Endothelial cell of umbilical vein (primary cell): ENCODE results near the gene DLGAP4. TPM values are rescaled to one million over a fixed set of nuclear protein-coding genes. Genes with fewer than 3 reads are reported as not detected.

ENCODE experiments used
- BruUV-seq: library from RNA; stranded (reverse); fragments of 400-500 nt; replicated peaks from 2 replicates; lab custom pipeline; 2021; lab: Mats Ljungman, UMichigan
- CTCF ChIA-PET: fragments of 300-600, 350-600 bp; sonication (Branson Sonifier 250); formaldehyde crosslinking; loops from one replicate; lab custom pipeline; 2021; ENCODE audit warnings: antibody characterized with exemption, inconsistent platforms; lab: Charles Lee
- POLR2A ChIA-PET: fragments of 300-600, 350-600 bp; sonication (Branson Sonifier 250); formaldehyde crosslinking; loops from one replicate; lab custom pipeline; 2021; ENCODE audit warnings: antibody characterized with exemption, inconsistent platforms; lab: Charles Lee
- DNase-seq: peaks from one replicate; pipeline ENCODE4 v3.0.0-alpha.2; 2011; ENCODE audit warnings: low read depth, low spot score
- FAIRE-seq: peaks from 2 replicates; lab custom pipeline; 2011; peaks lifted over from hg19 to GRCh38; lab: Jason Lieb, UNC
- H2AFZ ChIP-seq: 2 replicates; pipeline ENCODE4 v1.6.0; 2012; ENCODE audit warnings: low read depth, low read length, control low read depth, inconsistent platforms
- H3K27ac ChIP-seq: 2 replicates; pipeline ENCODE4 v1.5.1; 2011; ENCODE audit warnings: low read depth, mild to moderate bottlenecking, control low read depth, low read length, moderate library complexity; ENCODE audit not compliant: insufficient read depth
- H3K27me3 ChIP-seq, 2 experiments: 2 replicates each; pipeline versions ENCODE4 v1.6.0 to v1.6.1; 2011; ENCODE audit warnings: low read length in 2 of 2, mixed read lengths in 1 of 2; ENCODE audit not compliant: control insufficient read depth in 2 of 2, insufficient read depth in 2 of 2
- H3K36me3 ChIP-seq, 2 experiments: 2 replicates in 1 of 2; 3 replicates in 1 of 2; pipeline ENCODE4 v1.5.1; 2011; ENCODE audit warnings: low read length in 2 of 2, mild to moderate bottlenecking in 1 of 2, moderate library complexity in 1 of 2; ENCODE audit not compliant: control insufficient read depth in 2 of 2, insufficient read depth in 2 of 2; ENCODE audit errors: extremely low read depth in 1 of 2
- H3K4me1 ChIP-seq: 3 replicates; pipeline ENCODE4 v1.5.1; 2011; ENCODE audit warnings: mild to moderate bottlenecking, low read length; ENCODE audit not compliant: control insufficient read depth, insufficient read depth; ENCODE audit errors: extremely low read depth
- H3K4me2 ChIP-seq: 2 replicates; pipeline ENCODE4 v1.6.1; 2011; ENCODE audit warnings: low read length, control low read depth, mixed read lengths; ENCODE audit not compliant: insufficient read depth
- H3K4me3 ChIP-seq, 3 experiments: fragments of 200-600 bp in 1 of 3; sonication (generic), shearing (Covaris generic) in 1 of 3; replicated peaks in 1 of 3; 2 replicates each; pipeline ENCODE4 v1.5.1; 2011 to 2016; ENCODE audit warnings: control low read depth in 3 of 3, low read length in 3 of 3, mild to moderate bottlenecking in 2 of 3, inconsistent platforms in 1 of 3, low read depth in 1 of 3, moderate library complexity in 1 of 3; ENCODE audit not compliant: insufficient read depth in 1 of 3
- H3K79me2 ChIP-seq: 2 replicates; pipeline ENCODE4 v1.6.0; 2012; ENCODE audit warnings: low read length, inconsistent platforms; ENCODE audit not compliant: control insufficient read depth, insufficient read depth
- H3K9ac ChIP-seq: replicated peaks from 2 replicates; pipeline ENCODE3; 2011; ENCODE audit warnings: low read length, control low read depth; ENCODE audit not compliant: insufficient read depth; ENCODE audit errors: extremely low read depth
- H3K9me1 ChIP-seq: replicated peaks from 3 replicates; pipeline ENCODE4 v1.6.0; 2011; ENCODE audit warnings: mild to moderate bottlenecking, low read length; ENCODE audit not compliant: control insufficient read depth, insufficient read depth; ENCODE audit errors: extremely low read depth
- H3K9me3 ChIP-seq: replicated peaks from 2 replicates; pipeline ENCODE4 v1.5.1; 2012; ENCODE audit warnings: low read length, inconsistent platforms; ENCODE audit not compliant: control insufficient read depth, insufficient read depth
- H4K20me1 ChIP-seq: replicated peaks from 2 replicates; pipeline ENCODE3; 2011; ENCODE audit warnings: mild to moderate bottlenecking, low read length; ENCODE audit not compliant: control insufficient read depth, insufficient read depth; ENCODE audit errors: extremely low read depth
- EZH2 ChIP-seq: IDR thresholded peaks from 2 replicates; pipeline ENCODE4 v1.6.1; 2012; ENCODE audit warnings: borderline replicate concordance, low read depth, mild to moderate bottlenecking, moderate library complexity, low read length, inconsistent platforms; ENCODE audit not compliant: severe bottlenecking
- FOS ChIP-seq: IDR thresholded peaks from 2 replicates; pipeline ENCODE4 v1.6.1; 2011; ENCODE audit warnings: mild to moderate bottlenecking, low read length, moderate library complexity, borderline replicate concordance; ENCODE audit not compliant: insufficient read depth
- GATA2 ChIP-seq: IDR thresholded peaks from 2 replicates; pipeline ENCODE4 v1.7.0; 2011; ENCODE audit warnings: low read depth, mild to moderate bottlenecking, moderate library complexity, mixed read lengths, low read length; ENCODE audit not compliant: insufficient read length, insufficient read depth
- JUN ChIP-seq: IDR thresholded peaks from 2 replicates; pipeline ENCODE4 v1.6.1; 2011; ENCODE audit warnings: borderline replicate concordance, low read depth; ENCODE audit not compliant: insufficient read length, insufficient read depth
- MYC ChIP-seq: IDR thresholded peaks from one replicate; pipeline ENCODE4 v1.6.1; 2011; ENCODE audit warnings: mild to moderate bottlenecking, low read depth, low read length
- POLR2A ChIP-seq: IDR thresholded peaks from 2 replicates; pipeline ENCODE4 v1.6.1; 2012; ENCODE audit warnings: low read depth, mild to moderate bottlenecking, control low read depth, low read length
- POLR2AphosphoS5 ChIP-seq: IDR thresholded peaks from 2 replicates; pipeline ENCODE4 v1.6.1; 2012; ENCODE audit warnings: low read depth, mild to moderate bottlenecking, control low read depth, low read length, moderate library complexity; ENCODE audit not compliant: insufficient read depth
- dilution Hi-C: fragments of 300-500 bp; cut with MboI; formaldehyde crosslinking; loops from one replicate; pipeline ENCODE4 v1.15.0; 2019; ENCODE audit warnings: low sequenced_read_pairs; ENCODE audit not compliant: extremely low pct_ligation_motif_present
- intact Hi-C: fragments of 100-400 bp; cut with micrococcal nuclease; formaldehyde crosslinking; loops from one replicate; pipeline ENCODE4 v1.10.0; 2022
- polyA plus RNA-seq, 4 experiments: library from polyadenylated mRNA; depleted of rRNA in 3 of 4; stranded (reverse) in 3 of 4; unstranded in 1 of 4; fragments of >200 nt; gene quantifications; 2 replicates each; pipeline versions ENCODE4 v1.2.1 to v1.2.3, GENCODE V29; 2011 to 2012; ENCODE audit warnings: missing spikeins in 1 of 4
- total RNA-seq: library from RNA; stranded (reverse); gene quantifications from 2 replicates; pipeline ENCODE4 v1.2.3, GENCODE V29; 2021
- TF ChIP-seq, protein P1 (sequence below), 2 donors: IDR thresholded peaks; 1 replicate in 1 of 2; 2 replicates in 1 of 2; pipeline ENCODE4 v1.5.1; 2011; ENCODE audit warnings: low read length in 2 of 2, mild to moderate bottlenecking in 2 of 2, moderate library complexity in 2 of 2, control low read depth in 1 of 2, inconsistent platforms in 1 of 2, low read depth in 1 of 2; ENCODE audit not compliant: insufficient read depth in 1 of 2; ENCODE audit errors: extremely low read depth in 1 of 2
- TF ChIP-seq, protein P2 (sequence below): IDR thresholded peaks from 2 replicates; pipeline ENCODE4 v1.6.1; 2011; ENCODE audit not compliant: insufficient read depth, insufficient read length

The DLGAP4 gene
- total and polyA plus RNA-seq, 2 donors (not counting 3 experiments of a cell fraction or from before 2014, with no cell fraction given) = 57.5 to 125 TPM

DNA sequence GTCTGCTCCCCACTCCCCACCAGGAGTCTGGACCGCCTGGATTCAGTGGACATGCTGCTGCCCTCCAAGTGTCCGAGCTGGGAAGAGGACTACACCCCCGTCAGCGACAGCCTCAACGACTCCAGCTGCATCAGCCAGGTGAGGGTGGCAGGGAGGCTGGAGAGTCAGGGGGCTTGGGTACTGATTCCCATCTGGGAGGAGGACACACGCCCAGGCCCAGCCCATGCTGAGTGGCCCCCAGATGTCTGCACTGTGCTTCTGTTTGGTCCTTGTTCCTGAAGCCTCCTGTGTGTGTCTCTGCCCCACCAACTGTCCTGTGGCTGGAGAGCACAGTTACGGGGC lies 133.6 kb downstream of the DLGAP4 start:
- Histone ChIP-seq H3K4me1 (no peaks in the 10 kb centered on the region), H4K20me1 (no peaks in the 10 kb centered on the region), H3K36me3 (no peaks in the 10 kb centered on the region), H3K4me2 (no peak overlapping the region), H3K79me2 (no peaks in the 10 kb centered on the region), H3K4me3 (no peak overlapping the region), H3K9ac (no peak overlapping the region), H3K27ac (no peak overlapping the region), H3K9me1 (no peaks in the 10 kb centered on the region), H2AFZ (no peak overlapping the region), H3K27me3 (no peaks in the 10 kb centered on the region), H3K9me3 (no peaks in the 10 kb centered on the region)
- intact Hi-C loops = loop anchor here (1.0 kb wide), 3 partner anchors 225 to 283 kb away; no protein-coding TSS in a partner anchor
- ChIA-PET POLR2A (no interaction called here), CTCF (interaction anchor here (0.5 to 6.6 kb wide), 39 partner anchors 9 to 450 kb away, joined by 3 to 203 read pairs (median 4); no protein-coding TSS in a partner anchor)
- dilution Hi-C loops = no loop called here
- FAIRE-seq (no peak), DNase-seq (no peak)
- no TSS peak for BruUV-seq
- no peak for TF ChIP-seq EZH2
- no peak for TF ChIP-seq JUN
- TF ChIP-seq GATA2 = no peak
- no peak for TF ChIP-seq FOS
- TF ChIP-seq, protein P1, sequence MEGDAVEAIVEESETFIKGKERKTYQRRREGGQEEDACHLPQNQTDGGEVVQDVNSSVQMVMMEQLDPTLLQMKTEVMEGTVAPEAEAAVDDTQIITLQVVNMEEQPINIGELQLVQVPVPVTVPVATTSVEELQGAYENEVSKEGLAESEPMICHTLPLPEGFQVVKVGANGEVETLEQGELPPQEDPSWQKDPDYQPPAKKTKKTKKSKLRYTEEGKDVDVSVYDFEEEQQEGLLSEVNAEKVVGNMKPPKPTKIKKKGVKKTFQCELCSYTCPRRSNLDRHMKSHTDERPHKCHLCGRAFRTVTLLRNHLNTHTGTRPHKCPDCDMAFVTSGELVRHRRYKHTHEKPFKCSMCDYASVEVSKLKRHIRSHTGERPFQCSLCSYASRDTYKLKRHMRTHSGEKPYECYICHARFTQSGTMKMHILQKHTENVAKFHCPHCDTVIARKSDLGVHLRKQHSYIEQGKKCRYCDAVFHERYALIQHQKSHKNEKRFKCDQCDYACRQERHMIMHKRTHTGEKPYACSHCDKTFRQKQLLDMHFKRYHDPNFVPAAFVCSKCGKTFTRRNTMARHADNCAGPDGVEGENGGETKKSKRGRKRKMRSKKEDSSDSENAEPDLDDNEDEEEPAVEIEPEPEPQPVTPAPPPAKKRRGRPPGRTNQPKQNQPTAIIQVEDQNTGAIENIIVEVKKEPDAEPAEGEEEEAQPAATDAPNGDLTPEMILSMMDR (IDR thresholded peaks at IDR 0.05; ENCODE audit: extremely low read depth in 1 of 2, insufficient read depth in 1 of 2, low read depth in 1 of 2, low read length in 2 of 2) = no peak
- TF ChIP-seq POLR2AphosphoS5 = no peak
- no peak for TF ChIP-seq MYC
- TF ChIP-seq, protein P2, sequence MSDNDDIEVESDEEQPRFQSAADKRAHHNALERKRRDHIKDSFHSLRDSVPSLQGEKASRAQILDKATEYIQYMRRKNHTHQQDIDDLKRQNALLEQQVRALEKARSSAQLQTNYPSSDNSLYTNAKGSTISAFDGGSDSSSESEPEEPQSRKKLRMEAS = no peak
- TF ChIP-seq POLR2A = no peak
